Stimulated activated CD4-positive, alpha-beta T cell treated with anti-CD3 and anti-CD28 coated beads, Interleukin-15, amount 100 ng/mL, for 48 hours (primary cell): Measurements from ENCODE around the gene CNTNAP2.

Source experiments
- DNase-seq, 2 donors: peaks; one replicate each; pipeline ENCODE4 v3.0.0-alpha.2; 2020; ENCODE audit warnings: low read depth in 2 of 2

The CNTNAP2 gene

GRCh38 chr7:146681487-146681886 is 564.9 kb downstream of the CNTNAP2 start:
- no peak for DNase-seq

GRCh38 chr7:146683439-146683838 is 566.8 kb downstream of the CNTNAP2 start:
- DNase-seq, result no peak

- DNase-seq, result no peak
These were observed 574.4 kb downstream of the CNTNAP2 start for GRCh38 chr7:146690987-146691386.

- DNase-seq, result no peak
These were observed 582.5 kb downstream of the CNTNAP2 start for GRCh38 chr7:146698995-146699610.

GRCh38 chr7:146700015-146700560 is 583.5 kb downstream of the CNTNAP2 start:
- no peak for DNase-seq

GRCh38 chr7:146701166-146701565 is 584.6 kb downstream of the CNTNAP2 start:
- no peak for DNase-seq

- DNase-seq, result no peak
These were observed 586.3 kb downstream of the CNTNAP2 start for GRCh38 chr7:146702898-146703297.

- DNase-seq, result no peak
These were observed 592.9 kb downstream of the CNTNAP2 start for GRCh38 chr7:146709451-146710027.

GRCh38 chr7:146713205-146713604 is 596.6 kb downstream of the CNTNAP2 start:
- no peak for DNase-seq

- DNase-seq, result no peak
These were observed 597.3 kb downstream of the CNTNAP2 start for GRCh38 chr7:146713934-146714333.

- DNase-seq, result no peak
These were observed 603.6 kb downstream of the CNTNAP2 start for GRCh38 chr7:146720195-146720594.

GRCh38 chr7:146722986-146723385 is 606.4 kb downstream of the CNTNAP2 start:
- DNase-seq, result no peak

GRCh38 chr7:146725520-146725919 is 608.9 kb downstream of the CNTNAP2 start:
- DNase-seq, result no peak

- no peak for DNase-seq
These were observed 611.5 kb downstream of the CNTNAP2 start for GRCh38 chr7:146728141-146728540.

- DNase-seq, result no peak
These were observed 612.0 kb downstream of the CNTNAP2 start for GRCh38 chr7:146728611-146729010.

GRCh38 chr7:146731185-146731584 is 614.6 kb downstream of the CNTNAP2 start:
- no peak for DNase-seq

- no peak for DNase-seq
These were observed 619.4 kb downstream of the CNTNAP2 start for GRCh38 chr7:146735992-146736391.

- no peak for DNase-seq
These were observed 620.0 kb downstream of the CNTNAP2 start for GRCh38 chr7:146736446-146737190.

- DNase-seq, result no peak
These were observed 623.4 kb downstream of the CNTNAP2 start for GRCh38 chr7:146740039-146740438.

- DNase-seq, result no peak
These were observed 625.3 kb downstream of the CNTNAP2 start for GRCh38 chr7:146741911-146742310.

- DNase-seq, result no peak
These were observed 637.8 kb downstream of the CNTNAP2 start for GRCh38 chr7:146754385-146754784.

- DNase-seq, result no peak
These were observed 639.0 kb downstream of the CNTNAP2 start for GRCh38 chr7:146755585-146755984.

- DNase-seq, result no peak
These were observed 647.9 kb downstream of the CNTNAP2 start for GRCh38 chr7:146764458-146764857.
